Smooth muscle cell (in vitro differentiated cells): Measurements from ENCODE around the gene SIRT2. TPM values are rescaled to one million over a fixed set of nuclear protein-coding genes. Genes with fewer than 3 reads are reported as not detected.

ENCODE experiments used
- DNase-seq: peaks from one replicate; lab custom pipeline; 2025; ENCODE audit not compliant: unreplicated experiment; lab: John Stamatoyannopoulos, UW
- H2AFZ ChIP-seq: fragments of 200-600 bp; sonication (generic); 2 replicates; pipeline ENCODE4 v1.6.0; 2016; ENCODE audit warnings: antibody characterized with exemption, low read depth, mild to moderate bottlenecking
- H3F3A ChIP-seq: fragments of 200-600 bp; sonication (generic); 2 replicates; pipeline ENCODE4 v1.6.0; 2017; ENCODE audit warnings: antibody characterized with exemption, low read depth
- H3K27ac ChIP-seq: fragments of 200-600 bp; sonication (generic); 2 replicates; pipeline ENCODE4 v1.5.1; 2016; ENCODE audit warnings: low read depth, mild to moderate bottlenecking
- H3K27me3 ChIP-seq: fragments of 200-600 bp; sonication (generic); 2 replicates; pipeline ENCODE4 v1.6.1; 2016; ENCODE audit warnings: low read depth, mild to moderate bottlenecking
- H3K36me3 ChIP-seq: fragments of 200-600 bp; sonication (generic); 2 replicates; pipeline ENCODE4 v1.5.1; 2016; ENCODE audit warnings: low read depth
- H3K4me1 ChIP-seq: fragments of 200-600 bp; sonication (generic); 2 replicates; pipeline ENCODE4 v1.5.1; 2016; ENCODE audit warnings: low read depth
- H3K4me2 ChIP-seq: fragments of 200-600 bp; sonication (generic); 2 replicates; pipeline ENCODE4 v1.6.0; 2016; ENCODE audit warnings: mild to moderate bottlenecking
- H3K4me3 ChIP-seq: fragments of 200-600 bp; sonication (generic); 2 replicates; pipeline ENCODE4 v1.5.1; 2016; ENCODE audit warnings: mild to moderate bottlenecking
- H3K79me2 ChIP-seq: fragments of 200-600 bp; sonication (generic); 2 replicates; pipeline ENCODE4 v1.6.0; 2016; ENCODE audit warnings: low read depth, mild to moderate bottlenecking
- H3K9ac ChIP-seq: fragments of 200-600 bp; sonication (generic); 2 replicates; pipeline ENCODE4 v1.6.0; 2016; ENCODE audit warnings: low read depth
- H3K9me3 ChIP-seq: fragments of 200-600 bp; sonication (generic); replicated peaks from 2 replicates; pipeline ENCODE4 v1.5.1; 2016; ENCODE audit warnings: low read depth
- H4K20me1 ChIP-seq: fragments of 200-600 bp; sonication (generic); 2 replicates; pipeline ENCODE4 v1.6.0; 2016; ENCODE audit warnings: low read depth
- CTCF ChIP-seq: fragments of 200-600 bp; sonication (generic); IDR thresholded peaks from 2 replicates; pipeline ENCODE4 v1.5.1; 2017; ENCODE audit warnings: borderline replicate concordance, mild to moderate bottlenecking, antibody characterized with exemption; ENCODE audit not compliant: insufficient read depth, poor library complexity, severe bottlenecking
- WGBS: methylation state at CpG from one replicate; pipeline ENCODE4 v1.1.7; 2016; ENCODE audit warnings: low lambda C conversion rate; 5-methylcytosine and 5-hydroxymethylcytosine counted together
- polyA plus RNA-seq: library from polyadenylated mRNA; unstranded; fragments of >200 nt; fragmentation: Nextera tagmentation; extraction: Ambion mirVana; gene quantifications from 2 replicates; pipeline ENCODE4 v1.2.1, GENCODE V29; 2016
- total RNA-seq: library from RNA; depleted of rRNA; stranded (reverse); fragments of >200 nt; gene quantifications from 2 replicates; pipeline ENCODE4 v1.2.3, GENCODE V29; 2014

Gene SIRT2
- total and polyA plus RNA-seq, 2 experiments from 2014 or later: 30.7 to 48.4 TPM

- no peak overlapping the region for H3K4me3 ChIP-seq
- no peak overlapping the region for H3K4me2 ChIP-seq
- H3K9me3 ChIP-seq: no peaks in the 10 kb centered on the region
- H3K79me2 ChIP-seq: no peaks in the 10 kb centered on the region
- no peaks in the 10 kb centered on the region for H3K4me1 ChIP-seq
- DNase-seq: no peak
- H3K27ac ChIP-seq: no peak overlapping the region
- 95% methylated on average over 14 of the region's 19 CpGs for WGBS
- no peaks in the 10 kb centered on the region for H3K27me3 ChIP-seq
- no peak overlapping the region for H2AFZ ChIP-seq
- TF ChIP-seq CTCF: no peak
- no peaks in the 10 kb centered on the region for H4K20me1 ChIP-seq
- no peaks in the 10 kb centered on the region for H3K36me3 ChIP-seq
- H3K9ac ChIP-seq: no peak overlapping the region
- no peaks in the 10 kb centered on the region for H3F3A ChIP-seq
Measured at GRCh38 chr19:38880882-38881609, 18.4 kb downstream of the SIRT2 start.

GRCh38 chr19:38880076-38880881 is 19.1 kb downstream of the SIRT2 start:
- Histone ChIP-seq H3K9ac (no peak overlapping the region), H2AFZ (no peak overlapping the region), H3K36me3 (no peaks in the 10 kb centered on the region), H3K4me2 (no peak overlapping the region), H3K4me3 (no peak overlapping the region), H3F3A (no peaks in the 10 kb centered on the region), H3K79me2 (no peaks in the 10 kb centered on the region), H3K9me3 (no peaks in the 10 kb centered on the region), H3K4me1 (no peaks in the 10 kb centered on the region), H3K27me3 (no peaks in the 10 kb centered on the region), H3K27ac (no peak overlapping the region), H4K20me1 (no peaks in the 10 kb centered on the region)
- no peak for TF ChIP-seq CTCF
- DNase-seq: no peak
- 94% methylated on average over 16 of the region's 19 CpGs for WGBS

- H2AFZ ChIP-seq: no peak overlapping the region
- H3K9ac ChIP-seq: no peak overlapping the region
- H3K27me3 ChIP-seq: no peaks in the 10 kb centered on the region
- H3K36me3 ChIP-seq: no peaks in the 10 kb centered on the region
- no peak overlapping the region for H3K4me2 ChIP-seq
- H3F3A ChIP-seq: no peaks in the 10 kb centered on the region
- H3K9me3 ChIP-seq: no peaks in the 10 kb centered on the region
- DNase-seq: no peak
- no peaks in the 10 kb centered on the region for H4K20me1 ChIP-seq
- no peak overlapping the region for H3K4me3 ChIP-seq
- no peaks in the 10 kb centered on the region for H3K4me1 ChIP-seq
- 94% methylated on average over 5 of the region's 11 CpGs for WGBS
- no peak overlapping the region for H3K27ac ChIP-seq
- H3K79me2 ChIP-seq: no peaks in the 10 kb centered on the region
- no peak for TF ChIP-seq CTCF
Measured at GRCh38 chr19:38879400-38879751, 20.0 kb downstream of the SIRT2 start.
